ENCODE measurements around the gene PRRC2A. TPM values are rescaled to one million over a fixed set of nuclear protein-coding genes. Genes with fewer than 3 reads are reported as not detected.
"Not testable (repeated sequence)": the region's sequence is repeated elsewhere in the genome, so short reads cannot be mapped to it uniquely, and the experiment has no call there.

Gene PRRC2A
- total and polyA plus RNA-seq, 4 donors: 73.7 to 157 (median 103) TPM

- Histone ChIP-seq H3K9ac (ENCODE audit: insufficient read depth in 1 of 2, low read length in 2 of 2) (no peak overlapping the region), H3K4me3 (no peak overlapping the region), H3K27ac (ENCODE audit: low read depth in 1 of 2, low read length in 1 of 2) (peak overlapping the region in 1 of 2 donors; percentile 75), H3K27me3 (ENCODE audit: control insufficient read depth in 3 of 3, insufficient read depth in 3 of 3, low read length in 2 of 3) (peaks cover 0 to 2% (median 0%) of the 10 kb centered on the region in 3 donors), H3K36me3 (ENCODE audit: control insufficient read depth in 4 of 4, insufficient read depth in 4 of 4, low read length in 4 of 4) (no peaks in the 10 kb centered on the region), H3K9me3 (ENCODE audit: control insufficient read depth in 4 of 4, insufficient read depth in 3 of 4, low read length in 3 of 4) (no peaks in the 10 kb centered on the region), H3K4me1 (ENCODE audit: control insufficient read depth in 5 of 5, insufficient read depth in 5 of 5, low read length in 5 of 5) (peaks cover 2 to 5% (median 4%) of the 10 kb centered on the region in 5 donors)
- DNase-seq: no peak
- ATAC-seq (ENCODE audit: insufficient read depth, low FRiP score): no peak
- TF ChIP-seq CTCF (IDR thresholded peaks at IDR 0.05; ENCODE audit: control extremely low read depth, extremely low read depth): no peak
- 24 to 44% methylated on average over 9 of the region's 9 CpGs for WGBS, 2 donors
These were observed 33.8 kb upstream of the PRRC2A start for GRCh38 chr6:31586599-31587281.

GRCh38 chr6:31587791-31588777 is 32.4 kb upstream of the PRRC2A start:
- 45 to 57% methylated on average over 12 of the region's 12 CpGs for WGBS, 2 donors
- H3K4me3 ChIP-seq: no peak overlapping the region
- H3K36me3 ChIP-seq (ENCODE audit: control insufficient read depth in 4 of 4, insufficient read depth in 4 of 4, low read length in 4 of 4): no peaks in the 10 kb centered on the region
- H3K4me1 ChIP-seq (ENCODE audit: control insufficient read depth in 5 of 5, insufficient read depth in 5 of 5, low read length in 5 of 5): peaks cover 0 to 1% (median 0%) of the 10 kb centered on the region in 5 donors
- ATAC-seq (ENCODE audit: insufficient read depth, low FRiP score) (no peak), DNase-seq (no peak)
- H3K9ac ChIP-seq (ENCODE audit: insufficient read depth in 1 of 2, low read length in 2 of 2): no peak overlapping the region
- TF ChIP-seq CTCF (IDR thresholded peaks at IDR 0.05; ENCODE audit: control extremely low read depth, extremely low read depth): no peak
- H3K9me3 ChIP-seq (ENCODE audit: control insufficient read depth in 4 of 4, insufficient read depth in 3 of 4, low read length in 3 of 4): no peaks in the 10 kb centered on the region
- no peaks in the 10 kb centered on the region for H3K27me3 ChIP-seq (ENCODE audit: control insufficient read depth in 3 of 3, insufficient read depth in 3 of 3, low read length in 2 of 3)
- H3K27ac ChIP-seq (ENCODE audit: low read depth in 1 of 2, low read length in 1 of 2): no peak overlapping the region

GRCh38 chr6:31588871-31589650 is 31.5 kb upstream of the PRRC2A start:
- no peaks in the 10 kb centered on the region for H3K9me3 ChIP-seq (ENCODE audit: control insufficient read depth in 4 of 4, insufficient read depth in 3 of 4, low read length in 3 of 4)
- no peaks in the 10 kb centered on the region for H3K36me3 ChIP-seq (ENCODE audit: control insufficient read depth in 4 of 4, insufficient read depth in 4 of 4, low read length in 4 of 4)
- H3K27me3 ChIP-seq (ENCODE audit: control insufficient read depth in 3 of 3, insufficient read depth in 3 of 3, low read length in 2 of 3): no peaks in the 10 kb centered on the region
- no peak overlapping the region for H3K4me3 ChIP-seq
- DNase-seq (no peak), ATAC-seq (ENCODE audit: insufficient read depth, low FRiP score) (no peak)
- H3K27ac ChIP-seq (ENCODE audit: low read depth in 1 of 2, low read length in 1 of 2): no peak overlapping the region
- H3K9ac ChIP-seq (ENCODE audit: insufficient read depth in 1 of 2, low read length in 2 of 2): no peak overlapping the region
- 57 to 64% methylated on average over 8 to 9 of the region's 9 CpGs for WGBS, 2 donors
- peaks cover 0 to 1% (median 0%) of the 10 kb centered on the region in 5 donors for H3K4me1 ChIP-seq (ENCODE audit: control insufficient read depth in 5 of 5, insufficient read depth in 5 of 5, low read length in 5 of 5)
- no peak for TF ChIP-seq CTCF (IDR thresholded peaks at IDR 0.05; ENCODE audit: control extremely low read depth, extremely low read depth)

- not testable (repeated sequence) for H3K27me3 ChIP-seq (ENCODE audit: control insufficient read depth in 3 of 3, insufficient read depth in 3 of 3, low read length in 2 of 3); ATAC-seq (ENCODE audit: insufficient read depth, low FRiP score); H3K4me3 ChIP-seq; DNase-seq; H3K9ac ChIP-seq (ENCODE audit: insufficient read depth in 1 of 2, low read length in 2 of 2); H3K9me3 ChIP-seq (ENCODE audit: control insufficient read depth in 4 of 4, insufficient read depth in 3 of 4, low read length in 3 of 4); H3K27ac ChIP-seq (ENCODE audit: low read depth in 1 of 2, low read length in 1 of 2); H3K4me1 ChIP-seq (ENCODE audit: control insufficient read depth in 5 of 5, insufficient read depth in 5 of 5, low read length in 5 of 5); H3K36me3 ChIP-seq (ENCODE audit: control insufficient read depth in 4 of 4, insufficient read depth in 4 of 4, low read length in 4 of 4)
- WGBS, 2 donors: 81 to 93% methylated on average over 5 of the region's 5 CpGs
These were observed 29.8 kb upstream of the PRRC2A start for GRCh38 chr6:31590691-31591090.
